8988T (cell line): ENCODE data around the gene NR2E3.

ENCODE experiments used
- DNase-seq: peaks from one replicate; pipeline ENCODE4 v3.0.0; 2011

The NR2E3 gene

GRCh38 chr15:71792521-71792920, 17.8 kb upstream of the NR2E3 start:
- DNase-seq: no peak

GRCh38 chr15:71798641-71799040, 11.7 kb upstream of the NR2E3 start:
- no peak for DNase-seq

- no peak for DNase-seq
Measured at GRCh38 chr15:71800190-71800589, 10.2 kb upstream of the NR2E3 start.

- DNase-seq: no peak
Measured at GRCh38 chr15:71800835-71801745, 9.3 kb upstream of the NR2E3 start.

GRCh38 chr15:71801935-71802655, 8.3 kb upstream of the NR2E3 start:
- no peak for DNase-seq

GRCh38 chr15:71802770-71803169, 7.6 kb upstream of the NR2E3 start:
- no peak for DNase-seq

- no peak for DNase-seq
Measured at GRCh38 chr15:71804226-71804625, 6.1 kb upstream of the NR2E3 start.

GRCh38 chr15:71804695-71805470, 5.5 kb upstream of the NR2E3 start:
- no peak for DNase-seq

- DNase-seq: no peak
Measured at GRCh38 chr15:71806452-71806931, 3.9 kb upstream of the NR2E3 start.

- DNase-seq: no peak
Measured at GRCh38 chr15:71807125-71807629, 3.2 kb upstream of the NR2E3 start.

GRCh38 chr15:71807691-71808091, 2.7 kb upstream of the NR2E3 start:
- no peak for DNase-seq

- no peak for DNase-seq
Measured at GRCh38 chr15:71808311-71809020, 1.9 kb upstream of the NR2E3 start.

- no peak for DNase-seq
Measured at GRCh38 chr15:71809346-71809745, 1.0 kb upstream of the NR2E3 start.

GRCh38 chr15:71811036-71811736, 832 bp downstream of the NR2E3 start:
- DNase-seq: no peak

GRCh38 chr15:71811752-71812735, 1.7 kb downstream of the NR2E3 start:
- DNase-seq: no peak

- no peak for DNase-seq
Measured at GRCh38 chr15:71812966-71813722, 2.8 kb downstream of the NR2E3 start.

- no peak for DNase-seq
Measured at GRCh38 chr15:71813723-71814470, 3.5 kb downstream of the NR2E3 start.

- no peak for DNase-seq
Measured at GRCh38 chr15:71815301-71815700, 4.9 kb downstream of the NR2E3 start.

GRCh38 chr15:71817351-71817750, 7.0 kb downstream of the NR2E3 start:
- DNase-seq: no peak
